Caki2 (cell line): ENCODE measurements around the gene KHSRP. TPM values are rescaled to one million over a fixed set of nuclear protein-coding genes. Genes with fewer than 3 reads are reported as not detected.
A peak's percentile ranks its signal among the peaks of the same experiment; 100 is the strongest.

ENCODE experiments used
- DNase-seq: peaks from one replicate; pipeline ENCODE4 v3.0.0-alpha.2; 2015; ENCODE audit warnings: low read depth
- in situ Hi-C: cut with HindIII; loops from 2 replicates; pipeline ENCODE4 v1.10.0; 2016; ENCODE audit warnings: low sequenced_read_pairs, low pct_unique_long_range_greater_than_20kb, mixed read lengths
- total RNA-seq: library from RNA; depleted of rRNA; stranded (reverse); fragments of >200 nt; shearing (Covaris generic); gene quantifications from 2 replicates; pipeline ENCODE4 v1.2.3, GENCODE V29; 2014; ENCODE audit warnings: low replicate concordance; rRNA removed

The KHSRP gene
- total RNA-seq, 1 experiment from 2014 or later = 72.8 TPM

DNA sequence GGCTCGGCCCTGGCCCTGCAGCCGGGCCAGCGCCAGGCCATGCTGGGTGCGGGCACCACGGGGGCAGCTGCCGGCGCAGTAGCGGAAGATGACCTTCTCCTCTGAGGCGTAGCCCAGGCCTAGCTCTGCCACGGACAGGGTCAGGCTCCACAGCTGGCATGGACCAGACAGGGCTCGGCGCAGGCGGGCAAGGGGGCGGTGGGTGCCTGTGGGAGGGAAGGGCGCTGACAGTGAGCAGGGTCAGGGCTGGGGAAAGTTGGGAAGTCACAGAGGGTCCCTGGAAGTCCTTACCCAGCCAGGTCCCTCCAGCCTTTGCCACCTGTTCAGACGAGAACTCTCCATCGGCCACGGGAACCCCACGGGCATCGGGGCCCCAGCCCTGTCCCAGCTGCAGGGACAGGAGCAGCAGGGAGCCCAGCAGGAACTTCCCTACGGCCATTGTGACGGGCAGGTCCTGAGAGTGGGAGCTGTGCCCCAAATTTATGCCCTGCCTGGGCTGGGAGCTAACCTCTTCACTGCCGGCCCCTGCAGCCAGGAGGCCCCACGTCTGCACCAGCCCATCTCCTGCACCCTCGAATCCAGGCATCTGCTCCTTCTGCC is 49.1 kb downstream of the KHSRP start, which contains the start of gene PSPN:
PSPN (minus strand) TSS at position 523 of the 600 bp plus-strand sequence; CDS start at position 439, 84 bp downstream.
- DNase-seq = no peak
- in situ Hi-C loops = no loop called here

DNA sequence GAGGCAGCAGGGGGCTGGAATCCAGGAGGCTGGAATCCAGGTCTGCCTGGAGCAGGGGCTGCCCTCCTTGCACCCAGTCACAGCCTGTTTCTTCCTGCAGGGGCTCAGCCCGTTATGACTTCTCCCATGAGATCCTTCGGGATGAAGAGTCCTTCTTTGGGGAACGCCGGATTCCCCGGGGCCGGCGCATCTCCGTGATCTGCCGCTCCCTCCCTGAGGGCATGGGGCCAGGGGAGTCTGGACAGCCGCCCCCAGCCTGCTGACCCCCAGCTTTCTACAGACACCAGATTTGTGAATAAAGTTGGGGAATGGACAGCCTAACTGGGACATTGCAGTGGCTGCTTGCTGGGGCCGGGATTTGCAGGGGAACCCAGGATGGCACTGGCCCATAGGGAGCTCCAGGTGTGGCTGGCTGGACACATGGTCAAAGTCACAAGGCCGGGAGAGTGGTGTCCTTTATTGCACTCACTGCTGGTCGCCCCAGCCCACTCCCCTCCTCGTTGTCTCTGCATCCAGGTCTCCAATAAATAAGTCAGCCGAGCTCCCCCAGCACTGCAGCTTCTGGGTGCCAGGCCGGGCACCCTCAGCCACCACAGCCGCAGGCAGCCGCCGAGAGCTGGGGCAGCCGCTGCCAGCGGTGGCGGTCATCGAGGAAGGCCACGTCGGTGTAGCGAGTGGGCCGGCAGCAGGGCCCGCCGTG is 49.8 kb downstream of the KHSRP start:
- in situ Hi-C loops = no loop called here
- no peak for DNase-seq

DNA sequence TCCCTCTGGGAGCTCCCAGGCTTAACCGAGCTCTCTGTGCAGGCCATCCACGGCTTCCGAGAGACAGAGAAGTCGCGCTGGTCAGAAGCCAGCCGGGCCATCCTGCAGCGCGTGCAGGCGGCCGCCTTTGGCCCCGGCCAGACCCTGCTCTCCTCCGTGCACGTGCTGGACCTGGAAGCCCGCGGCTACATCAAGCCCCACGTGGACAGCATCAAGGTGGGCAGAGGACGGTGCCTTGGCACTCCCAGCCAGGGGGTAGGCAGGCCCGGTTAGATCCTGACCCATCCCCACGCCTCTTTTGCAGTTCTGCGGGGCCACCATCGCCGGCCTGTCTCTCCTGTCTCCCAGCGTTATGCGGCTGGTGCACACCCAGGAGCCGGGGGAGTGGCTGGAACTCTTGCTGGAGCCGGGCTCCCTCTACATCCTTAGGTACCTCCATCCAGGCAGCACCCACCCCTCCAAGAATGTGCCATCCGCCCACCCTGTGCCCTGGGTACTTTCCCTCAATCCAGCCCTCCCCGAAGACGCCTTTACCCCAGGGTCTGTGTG is 50.4 kb downstream of the KHSRP start:
- no peak for DNase-seq
- in situ Hi-C loops = no loop called here

DNA sequence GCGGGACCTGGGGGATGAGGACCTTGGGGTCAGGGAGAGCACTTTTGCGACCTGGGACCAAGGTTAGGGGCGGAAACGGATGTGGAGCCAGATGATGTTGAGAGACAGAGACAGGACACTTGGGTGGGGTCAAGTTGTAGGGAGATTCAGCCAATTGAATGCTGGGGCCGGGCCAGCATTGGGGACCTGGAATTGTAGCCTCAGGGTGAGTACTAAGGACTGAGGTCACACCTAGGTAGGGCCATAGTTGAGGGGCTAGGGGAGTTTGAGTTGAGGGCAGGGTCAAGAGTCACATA is 50.9 kb downstream of the KHSRP start:
- DNase-seq = no peak
- in situ Hi-C loops = no loop called here

DNA sequence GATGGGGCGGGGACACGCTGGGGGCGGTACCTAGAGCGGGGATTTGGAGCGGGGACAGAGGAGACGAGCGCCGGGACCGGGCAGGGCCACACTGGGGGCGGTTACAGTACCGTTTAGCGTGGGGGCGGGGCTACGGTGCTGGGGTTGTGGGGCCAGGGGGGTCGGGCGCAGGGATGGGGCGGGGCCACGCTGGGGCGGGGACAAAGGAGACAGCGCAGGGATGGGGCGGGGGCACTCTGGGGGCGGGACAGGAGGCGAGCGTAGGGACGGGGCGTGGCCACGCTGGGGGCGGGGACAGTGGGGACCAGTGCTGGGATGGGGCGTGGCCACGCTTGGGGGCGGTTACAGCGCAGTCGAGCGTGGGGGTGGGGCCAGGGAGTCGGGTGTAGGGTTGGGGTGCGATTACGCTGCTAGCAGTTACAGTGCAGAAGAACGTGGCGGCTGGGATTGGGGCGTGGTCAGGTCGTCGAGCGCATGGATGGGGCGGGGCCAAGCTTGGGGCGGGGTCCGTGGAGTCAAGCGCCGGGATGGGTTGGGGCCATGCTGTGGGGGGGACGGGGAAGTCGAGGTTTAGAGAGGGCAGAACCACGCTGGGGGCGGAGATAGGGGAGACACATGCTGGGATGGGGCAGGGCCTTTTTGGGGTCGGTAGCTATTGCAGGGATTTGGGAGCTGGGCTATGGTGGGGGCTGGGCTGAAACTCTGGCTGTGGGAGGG is 51.4 kb downstream of the KHSRP start:
- in situ Hi-C loops = no loop called here
- peak; percentile 65 for DNase-seq

DNA sequence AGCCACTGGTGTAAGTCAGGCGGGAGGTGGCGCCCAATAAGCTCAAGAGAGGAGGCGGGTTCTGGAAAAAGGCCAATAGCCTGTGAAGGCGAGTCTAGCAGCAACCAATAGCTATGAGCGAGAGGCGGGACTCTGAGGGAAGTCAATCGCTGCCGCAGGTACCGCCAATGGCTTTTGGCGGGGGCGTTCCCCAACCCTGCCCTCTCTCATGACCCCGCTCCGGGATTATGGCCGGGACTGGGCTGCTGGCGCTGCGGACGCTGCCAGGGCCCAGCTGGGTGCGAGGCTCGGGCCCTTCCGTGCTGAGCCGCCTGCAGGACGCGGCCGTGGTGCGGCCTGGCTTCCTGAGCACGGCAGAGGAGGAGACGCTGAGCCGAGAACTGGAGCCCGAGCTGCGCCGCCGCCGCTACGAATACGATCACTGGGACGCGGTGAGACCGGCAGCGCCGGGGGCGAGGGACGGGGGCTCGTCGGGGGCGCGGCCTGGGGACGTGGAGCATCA is 52.0 kb downstream of the KHSRP start, which contains the start of gene ALKBH7:
ALKBH7 (plus strand) TSS at position 201 of the 502 bp plus-strand sequence; CDS start at position 228, 27 bp downstream.
- DNase-seq = peak; percentile 94
- in situ Hi-C loops = no loop called here

DNA sequence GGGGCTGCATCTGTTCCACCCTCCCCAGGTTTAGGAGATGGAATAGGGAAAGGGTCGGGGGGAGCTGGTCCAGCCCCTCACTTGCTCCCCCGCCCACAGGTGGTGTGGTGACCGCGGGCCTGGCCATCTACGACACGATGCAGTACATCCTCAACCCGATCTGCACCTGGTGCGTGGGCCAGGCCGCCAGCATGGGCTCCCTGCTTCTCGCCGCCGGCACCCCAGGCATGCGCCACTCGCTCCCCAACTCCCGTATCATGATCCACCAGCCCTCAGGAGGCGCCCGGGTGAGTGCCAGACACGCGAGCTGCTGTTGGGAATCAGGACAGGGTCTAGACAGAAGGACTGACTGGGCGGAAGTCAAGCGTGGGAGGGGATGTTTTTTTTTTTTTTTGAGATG is 60.3 kb downstream of the KHSRP start:
- in situ Hi-C loops = no loop called here
- DNase-seq = no peak

Other genes with a start within 250 kb of the KHSRP start
- 2.2 TPM in 2 replicates for gene MLLT1, start 144.8 kb downstream of the KHSRP start, total RNA-seq
- not detected in 2 replicates for gene ACER1, start 91.2 kb downstream of the KHSRP start, total RNA-seq
- gene CLPP, start 63.3 kb downstream of the KHSRP start, total RNA-seq = 50.5 and 55.4 TPM in 2 replicates
- 55.3 and 62.4 TPM in 2 replicates for gene ALKBH7, start 52.0 kb downstream of the KHSRP start, total RNA-seq
- 0.07 and 0.17 TPM in 2 replicates for gene PSPN, start 48.9 kb downstream of the KHSRP start, total RNA-seq
- 37.4 and 44.0 TPM in 2 replicates for gene GTF2F1, start 31.6 kb downstream of the KHSRP start, total RNA-seq
- gene SLC25A41, start 9.0 kb upstream of the KHSRP start, total RNA-seq = not detected in 2 replicates
- 19.5 and 40.7 TPM in 2 replicates for gene SLC25A23, start 35.0 kb upstream of the KHSRP start, total RNA-seq
- gene CRB3, start 39.5 kb upstream of the KHSRP start, total RNA-seq = 22.0 and 34.7 TPM in 2 replicates
- not detected in 2 replicates for gene DENND1C, start 57.0 kb upstream of the KHSRP start, total RNA-seq
- gene TUBB4A, start 77.5 kb upstream of the KHSRP start, total RNA-seq = 0.41 TPM in 1 of 2 replicates, not detected in the other
- 94.6 and 119 TPM in 2 replicates for gene TNFSF9, start 106.2 kb upstream of the KHSRP start, total RNA-seq
- 274 and 291 TPM in 2 replicates for gene CD70, start 166.3 kb upstream of the KHSRP start, total RNA-seq
- not detected in 2 replicates for gene TNFSF14, start 245.3 kb upstream of the KHSRP start, total RNA-seq